Hindlimb muscle (tissue), 1 donor: Measurements from ENCODE around the gene RAD50. TPM values are rescaled to one million over a fixed set of nuclear protein-coding genes. Genes with fewer than 3 reads are reported as not detected.

Source experiments
- DNase-seq: peaks from one replicate; pipeline ENCODE4 v3.0.0-alpha.2; 2013
- polyA plus RNA-seq: library from polyadenylated mRNA; unstranded; fragments of 120-200 nt; gene quantifications from one replicate; pipeline ENCODE4 v1.2.1, GENCODE V29; 2013; ENCODE audit not compliant: insufficient read length

Gene RAD50
- polyA plus RNA-seq, 1 donor: 24.9 TPM

DNA sequence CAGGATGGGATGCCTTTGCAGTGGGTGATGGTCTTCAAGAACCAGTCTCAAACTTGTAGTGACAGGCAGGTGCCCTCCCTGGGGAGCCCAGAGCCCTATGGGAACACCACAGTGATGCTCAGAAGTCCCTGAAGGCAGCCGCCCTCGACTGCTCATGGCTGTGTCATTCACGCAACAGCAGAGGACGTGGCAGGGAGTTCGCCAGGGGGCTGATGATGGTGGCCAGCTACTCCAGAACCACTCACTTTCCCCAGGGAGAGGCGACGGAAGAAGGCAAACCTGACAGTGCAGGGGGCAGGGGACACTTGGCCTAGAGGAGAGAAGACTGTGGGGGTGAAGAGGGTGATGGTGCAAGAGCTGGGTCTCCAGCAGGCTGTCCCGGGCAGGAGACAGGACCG, 105.2 kb downstream of the RAD50 start:
- no peak for DNase-seq

- DNase-seq: no peak
These were observed 106.4 kb downstream of the RAD50 start for GRCh38 chr5:132662925-132663770.

- DNase-seq: no peak
These were observed 107.3 kb downstream of the RAD50 start for GRCh38 chr5:132663771-132664695.

GRCh38 chr5:132664696-132665209, 108.0 kb downstream of the RAD50 start:
- DNase-seq: no peak

DNA sequence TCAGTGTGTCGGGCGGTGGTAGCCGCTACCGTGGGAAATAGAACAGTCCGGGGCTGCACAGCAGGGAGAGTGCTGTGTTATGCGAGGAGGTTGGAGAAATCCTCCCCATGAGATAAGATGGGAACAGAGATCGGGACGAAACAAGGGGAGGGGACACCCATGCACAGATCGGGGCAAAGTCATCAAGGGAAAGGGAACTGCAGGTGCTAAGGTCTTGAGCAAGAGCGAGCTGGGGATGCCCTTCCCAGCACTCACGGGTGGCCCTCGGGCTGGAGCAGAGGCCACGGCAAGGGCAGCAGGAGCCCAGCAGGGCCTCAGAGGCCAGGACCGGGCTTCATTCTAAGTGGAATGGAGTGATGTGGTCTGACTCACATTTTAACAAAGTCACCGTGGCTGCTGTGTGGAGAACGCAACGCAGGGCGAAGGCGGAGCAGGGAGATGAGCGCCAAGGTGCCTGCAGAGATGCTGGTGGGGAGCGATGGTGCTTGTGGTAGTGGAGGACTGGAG, 108.8 kb downstream of the RAD50 start:
- DNase-seq: no peak

GRCh38 chr5:132666310-132667123, 109.7 kb downstream of the RAD50 start:
- no peak for DNase-seq

DNA sequence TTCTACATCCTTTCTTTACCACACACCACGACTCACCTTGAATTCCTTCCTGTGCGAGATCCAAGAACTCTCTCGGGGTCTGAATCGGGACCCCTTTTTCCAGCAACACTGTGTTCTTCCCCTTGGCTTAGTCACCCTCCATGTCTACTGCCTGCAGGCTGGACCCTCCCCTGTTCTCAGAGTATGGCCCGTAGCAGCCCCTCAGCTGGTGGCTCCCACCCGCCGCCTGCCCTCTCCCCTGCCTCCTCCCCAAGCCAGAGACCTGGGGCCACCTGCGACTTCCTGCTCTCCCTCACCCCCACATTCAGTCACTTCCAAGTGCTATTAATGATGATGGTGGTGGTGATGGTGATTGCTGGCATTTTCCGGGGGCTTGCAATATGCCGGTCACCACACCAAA, 110.5 kb downstream of the RAD50 start:
- no peak for DNase-seq

DNA sequence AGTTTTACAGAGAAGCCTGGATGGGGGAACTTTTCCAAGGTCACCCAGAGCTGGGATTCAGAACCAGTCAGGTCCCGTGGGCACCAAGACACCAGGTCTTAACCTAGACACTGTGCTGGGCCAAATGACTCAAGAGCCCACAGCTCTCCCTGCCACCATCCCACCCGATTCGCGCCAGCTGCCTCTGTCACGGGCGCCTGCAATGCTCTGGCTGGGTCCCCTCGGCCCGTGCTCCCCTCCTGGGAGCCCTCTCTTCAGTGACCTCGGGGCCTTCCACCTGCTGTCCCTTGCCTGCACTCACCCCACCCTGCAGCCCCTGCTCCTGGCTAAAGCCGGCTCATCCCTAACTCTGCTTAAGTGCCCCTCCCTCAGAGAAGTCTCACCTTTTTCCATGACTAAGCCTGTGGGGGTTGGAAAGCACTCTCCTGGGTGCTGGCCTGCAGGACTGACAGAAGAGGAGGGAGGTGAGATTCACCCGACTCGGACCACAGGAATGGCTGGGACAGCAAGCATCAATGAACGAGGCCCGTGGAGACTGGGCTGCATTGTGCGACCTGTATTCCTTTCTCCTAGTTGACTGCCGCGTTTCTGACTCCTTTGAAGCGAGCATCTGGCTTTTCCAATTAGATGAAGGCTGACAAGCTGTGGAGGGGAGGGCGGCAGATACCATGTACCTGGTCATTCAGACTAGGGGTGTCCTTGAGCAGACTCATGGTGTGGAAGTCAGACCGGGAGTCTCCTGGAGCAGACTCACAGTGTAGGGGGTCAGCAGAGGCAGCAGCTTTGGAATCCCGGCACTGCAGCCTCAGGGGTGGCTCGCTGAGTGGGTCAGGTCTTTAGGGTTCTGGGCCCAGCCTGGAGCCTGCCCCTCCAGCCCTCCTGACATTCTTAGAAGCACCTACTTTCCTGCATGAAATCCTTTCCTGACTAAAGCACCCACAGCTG, 111.3 kb downstream of the RAD50 start:
- DNase-seq: no peak

GRCh38 chr5:132668706-132669454, 112.1 kb downstream of the RAD50 start:
- DNase-seq: no peak

- DNase-seq: no peak
These were observed 112.7 kb downstream of the RAD50 start for GRCh38 chr5:132669455-132669820.

DNA sequence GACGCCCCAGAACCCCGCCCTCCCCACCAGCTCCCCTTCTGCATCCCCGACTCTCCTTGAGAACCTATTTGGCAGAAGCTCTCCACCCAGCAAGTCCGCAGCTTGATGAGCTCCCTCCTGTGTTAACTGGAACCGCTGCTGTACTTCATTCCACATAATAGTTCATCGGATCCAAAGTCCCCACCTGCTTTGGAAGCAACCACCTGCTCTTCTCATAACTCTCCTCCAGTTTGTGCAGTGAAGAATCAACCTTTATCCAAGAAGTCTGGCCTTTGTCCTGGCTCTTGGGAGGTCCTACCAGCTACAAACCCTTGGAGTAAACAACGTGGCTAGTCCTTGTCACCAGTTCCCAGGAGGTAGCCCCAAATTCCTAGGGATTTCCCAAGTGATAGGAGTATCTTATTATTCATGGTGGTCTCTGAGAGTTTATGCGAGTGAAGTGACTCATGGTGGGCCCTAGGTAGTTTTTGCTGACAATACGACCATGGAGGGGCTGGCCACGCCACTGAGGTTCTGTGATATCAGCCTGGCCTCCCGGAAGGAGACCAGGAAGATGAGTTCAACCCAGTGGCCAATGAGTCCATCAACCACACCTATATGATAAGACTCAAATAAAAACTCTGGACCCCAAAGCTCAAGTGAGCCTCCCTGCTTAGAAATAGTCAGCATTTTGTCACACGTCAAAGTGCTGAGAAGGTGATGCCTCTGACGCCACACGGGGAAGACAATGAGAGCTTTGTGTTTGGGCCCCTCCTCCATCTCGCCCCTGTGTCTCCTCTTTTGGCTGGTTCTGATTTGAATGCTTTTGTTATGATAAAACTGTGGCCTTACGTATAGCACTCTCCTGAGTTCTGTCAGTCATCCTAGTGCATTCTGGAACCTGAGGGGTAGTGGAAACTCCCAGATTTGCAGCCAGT, 113.4 kb downstream of the RAD50 start:
- no peak for DNase-seq

GRCh38 chr5:132671000-132671399, 114.2 kb downstream of the RAD50 start:
- DNase-seq: no peak

DNA sequence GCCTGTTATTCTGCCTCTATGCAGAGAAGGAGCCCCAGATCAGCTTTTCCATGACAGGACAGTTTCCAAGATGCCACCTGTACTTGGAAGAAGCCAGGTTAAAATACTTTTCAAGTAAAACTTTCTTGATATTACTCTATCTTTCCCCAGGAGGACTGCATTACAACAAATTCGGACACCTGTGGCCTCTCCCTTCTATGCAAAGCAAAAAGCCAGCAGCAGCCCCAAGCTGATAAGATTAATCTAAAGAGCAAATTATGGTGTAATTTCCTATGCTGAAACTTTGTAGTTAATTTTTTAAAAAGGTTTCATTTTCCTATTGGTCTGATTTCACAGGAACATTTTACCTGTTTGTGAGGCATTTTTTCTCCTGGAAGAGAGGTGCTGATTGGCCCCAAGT, 116.7 kb downstream of the RAD50 start:
- DNase-seq: no peak

DNA sequence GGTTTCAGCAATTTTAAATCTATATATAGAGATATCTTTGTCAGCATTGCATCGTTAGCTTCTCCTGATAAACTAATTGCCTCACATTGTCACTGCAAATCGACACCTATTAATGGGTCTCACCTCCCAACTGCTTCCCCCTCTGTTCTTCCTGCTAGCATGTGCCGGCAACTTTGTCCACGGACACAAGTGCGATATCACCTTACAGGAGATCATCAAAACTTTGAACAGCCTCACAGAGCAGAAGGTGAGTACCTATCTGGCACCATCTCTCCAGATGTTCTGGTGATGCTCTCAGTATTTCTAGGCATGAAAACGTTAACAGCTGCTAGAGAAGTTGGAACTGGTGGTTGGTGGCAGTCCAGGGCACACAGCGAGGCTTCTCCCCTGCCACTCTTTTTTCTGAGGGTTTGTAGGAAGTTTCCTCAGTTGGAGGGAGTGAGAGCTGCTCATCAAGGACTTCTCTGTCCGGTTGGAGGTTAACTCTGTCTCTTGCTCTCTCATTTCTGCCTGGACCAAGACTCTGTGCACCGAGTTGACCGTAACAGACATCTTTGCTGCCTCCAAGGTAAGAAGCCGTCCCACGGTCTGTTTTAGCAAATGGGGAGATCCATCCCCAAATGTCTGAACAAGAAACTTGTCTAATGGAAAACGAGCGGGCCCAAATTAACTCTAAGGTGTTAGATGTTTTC, 117.3 kb downstream of the RAD50 start, which contains the start of gene IL4:
Gene IL4 (plus strand): TSS at position 51 of the 692 bp plus-strand sequence. CDS start 62 bp downstream, at position 113.
- no peak for DNase-seq

DNA sequence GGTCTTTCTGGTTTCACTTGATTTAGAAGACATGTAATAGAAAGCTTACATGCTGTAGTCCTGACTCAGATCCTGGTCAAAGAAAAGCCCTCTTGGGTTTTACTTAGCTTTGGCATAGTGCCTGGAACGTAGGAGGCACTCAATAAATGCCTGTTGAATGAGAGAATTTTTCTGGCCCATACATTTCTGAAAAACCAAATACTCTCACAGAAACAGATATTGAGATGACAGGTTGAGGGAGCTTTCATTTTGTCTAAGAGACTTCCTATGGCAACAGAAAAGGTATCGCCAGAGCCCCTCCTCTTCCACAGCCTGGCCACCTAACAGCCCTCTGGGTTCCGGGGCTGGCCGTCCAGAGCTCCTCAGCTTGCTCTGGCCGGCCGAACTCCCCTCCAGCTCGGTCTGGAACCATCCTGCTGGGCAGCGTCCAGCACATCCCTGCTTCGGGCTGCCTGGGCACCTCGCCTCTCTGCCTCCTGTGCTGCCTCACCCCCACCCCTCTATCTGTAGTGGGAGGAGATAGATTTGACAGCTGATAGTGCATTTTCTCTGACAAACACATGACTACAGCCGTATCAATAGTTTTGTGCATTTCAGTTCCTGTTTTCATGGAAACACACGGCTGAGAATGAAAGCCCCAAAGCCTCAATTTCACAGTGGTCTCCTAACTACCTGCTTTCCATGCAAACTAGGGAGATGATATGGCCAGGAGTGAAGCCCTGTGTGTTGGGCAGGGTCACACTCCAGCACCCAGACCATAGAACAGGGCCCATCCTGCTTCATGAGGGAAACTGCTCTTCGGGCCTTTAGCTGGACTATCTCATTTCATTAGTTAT, 118.1 kb downstream of the RAD50 start:
- DNase-seq: no peak

- DNase-seq: no peak
These were observed 119.3 kb downstream of the RAD50 start for GRCh38 chr5:132675936-132676689.

DNA sequence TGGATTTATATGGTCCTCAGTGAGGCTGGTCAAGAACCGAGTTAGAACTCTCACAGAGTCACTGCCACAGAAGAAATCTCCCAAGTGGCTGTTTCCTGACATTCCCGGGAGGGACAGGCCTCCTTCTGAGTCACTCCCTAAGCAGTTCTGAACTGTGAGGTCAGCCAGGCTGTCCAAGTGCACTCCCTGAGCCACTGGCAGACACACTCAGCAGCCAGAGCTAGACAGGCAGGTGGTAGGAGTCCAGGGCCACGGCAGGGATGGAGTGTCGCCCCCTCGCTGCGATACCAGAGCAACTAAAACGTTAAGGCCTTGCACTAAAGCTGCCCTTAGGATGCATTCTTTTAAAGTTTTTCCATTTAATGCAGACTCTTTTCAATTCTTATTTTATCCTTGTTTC, 120.4 kb downstream of the RAD50 start:
- no peak for DNase-seq
